Measurements from ENCODE around the gene RHO.

Gene RHO

GRCh38 chr3:129542747-129543146 is 14.3 kb downstream of the RHO start (continued):
- TF ChIP-seq ZNF76 (tag by site-specific recombination; IDR thresholded peaks at IDR 0.05; ENCODE audit: borderline replicate concordance, low read depth) (no peak), ZNF501 (tag by site-specific recombination; IDR thresholded peaks at IDR 0.05) (no peak), ZNF580 (tag by site-specific recombination; IDR thresholded peaks at IDR 0.05) (no peak)

- ChIA-PET CTCF (no interaction called here), POLR2A (no interaction called here)
- H3K4me3 ChIP-seq (ENCODE audit: low read depth, low read length): no peak within 1 kb of the TSS
- H3K9me3 ChIP-seq (ENCODE audit: control insufficient read depth, insufficient read depth, low read depth, low read length): no peaks in the 10 kb centered on the region
- H3K4me1 ChIP-seq (ENCODE audit: control insufficient read depth, insufficient read depth, low read length): no peaks in the 10 kb centered on the region
- no peaks in the 10 kb centered on the region for H3K36me3 ChIP-seq (ENCODE audit: control insufficient read depth in 2 of 2, insufficient read depth in 1 of 2, low read length in 2 of 2)
- TF ChIP-seq ZNF112 (tag by site-specific recombination; IDR thresholded peaks at IDR 0.05): no peak
- no peak for TF ChIP-seq ZNF510 (tag by site-specific recombination; IDR thresholded peaks at IDR 0.05; ENCODE audit: insufficient replicate concordance)
- TF ChIP-seq MEIS1 (CRISPR knock-in tag; IDR thresholded peaks at IDR 0.05; ENCODE audit: borderline replicate concordance): no peak
- no peak for TF ChIP-seq FEZF1 (tag by site-specific recombination; IDR thresholded peaks at IDR 0.05)
- no peak for TF ChIP-seq ZNF350 (tag by site-specific recombination; IDR thresholded peaks at IDR 0.05)
- TF ChIP-seq ZNF791 (tag by site-specific recombination; IDR thresholded peaks at IDR 0.05): no peak
- no peak for TF ChIP-seq GFI1B (tag by site-specific recombination; IDR thresholded peaks at IDR 0.05)
- TF ChIP-seq ATF2 (tag by site-specific recombination; IDR thresholded peaks at IDR 0.05; ENCODE audit: low read depth): no peak
- no peak for TF ChIP-seq ZNF311 (tag by site-specific recombination; IDR thresholded peaks at IDR 0.05; ENCODE audit: borderline replicate concordance)
- no peak for TF ChIP-seq ZNF777 (tag by site-specific recombination; IDR thresholded peaks at IDR 0.05; ENCODE audit: borderline replicate concordance)
- no peak for TF ChIP-seq ZNF555 (tag by site-specific recombination; conservative IDR thresholded peaks at IDR 0.05)
- TF ChIP-seq INSM2 (tag by site-specific recombination; IDR thresholded peaks at IDR 0.05): no peak
- no peak for TF ChIP-seq ZNF394 (tag by site-specific recombination; IDR thresholded peaks at IDR 0.05; ENCODE audit: borderline replicate concordance)
- H3K27ac ChIP-seq (ENCODE audit: extremely low read depth, low read depth, low read length): no peak within 1 kb of the TSS
Measured at GRCh38 chr3:129543156-129543790, 14.8 kb downstream of the RHO start, which contains the start of gene H1-8. TSS of gene H1-8 (plus strand) at chr3:129543175. CDS start at chr3:129543219, 44 bp downstream.

GRCh38 chr3:129543999-129544398 is 15.6 kb downstream of the RHO start:
- no peak overlapping the region for H3K4me3 ChIP-seq (ENCODE audit: low read depth, low read length)
- POLR2A ChIA-PET: no interaction called here
- CTCF ChIA-PET: no interaction called here
- no peaks in the 10 kb centered on the region for H3K4me1 ChIP-seq (ENCODE audit: control insufficient read depth, insufficient read depth, low read length)
- H3K27ac ChIP-seq (ENCODE audit: extremely low read depth, low read depth, low read length): no peak overlapping the region
- no peaks in the 10 kb centered on the region for H3K36me3 ChIP-seq (ENCODE audit: control insufficient read depth in 2 of 2, insufficient read depth in 1 of 2, low read length in 2 of 2)
- no peaks in the 10 kb centered on the region for H3K9me3 ChIP-seq (ENCODE audit: control insufficient read depth, insufficient read depth, low read depth, low read length)
- TF ChIP-seq ZNF791 (tag by site-specific recombination; IDR thresholded peaks at IDR 0.05) (no peak), TSHZ1 (tag by site-specific recombination; IDR thresholded peaks at IDR 0.05; ENCODE audit: borderline replicate concordance) (no peak), BCL6B (tag by site-specific recombination; IDR thresholded peaks at IDR 0.05) (no peak), ZNF302 (tag by site-specific recombination; IDR thresholded peaks at IDR 0.05; ENCODE audit: low read depth) (no peak), SP2 (tag by site-specific recombination; IDR thresholded peaks at IDR 0.05) (no peak), ZXDB (tag by site-specific recombination; IDR thresholded peaks at IDR 0.05) (no peak), ZNF555 (tag by site-specific recombination; conservative IDR thresholded peaks at IDR 0.05) (no peak), ZNF777 (tag by site-specific recombination; IDR thresholded peaks at IDR 0.05; ENCODE audit: borderline replicate concordance) (no peak), ZNF146 (tag by site-specific recombination; IDR thresholded peaks at IDR 0.05) (no peak), ZNF561 (tag by site-specific recombination; IDR thresholded peaks at IDR 0.05; ENCODE audit: borderline replicate concordance) (no peak)

Measured in HEK293 (cell line).